ENCODE measurements around the gene NID2.

GRCh38 chr14:51990488-51990887, 78.4 kb downstream of the NID2 start:
- TF ChIP-seq CTCF (IDR thresholded peaks at IDR 0.05 in 8 of 11, conservative IDR thresholded peaks at IDR 0.05 in 3 of 11) (no peak), POLR2A (IDR thresholded peaks at IDR 0.05) (no peak)

Data from spleen (tissue), 7 donors.